Measurements from ENCODE around the gene TRAK1. TPM values are rescaled to one million over a fixed set of nuclear protein-coding genes. Genes with fewer than 3 reads are reported as not detected.
A peak's percentile ranks its signal among the peaks of the same experiment; 100 is the strongest.

Gene TRAK1
- total RNA-seq, 1 donor from 2014 or later: 49.2 TPM

- peaks cover 11% of the 10 kb centered on the region for H3K36me3 Mint-ChIP-seq
- no peak for DNase-seq (ENCODE audit: extremely low spot score, unreplicated experiment)
- H3K9me3 Mint-ChIP-seq: no peaks in the 10 kb centered on the region
- H3K4me1 Mint-ChIP-seq (ENCODE audit: unreplicated experiment): peaks cover 8% of the 10 kb centered on the region
- TF ChIP-seq, protein P1, sequence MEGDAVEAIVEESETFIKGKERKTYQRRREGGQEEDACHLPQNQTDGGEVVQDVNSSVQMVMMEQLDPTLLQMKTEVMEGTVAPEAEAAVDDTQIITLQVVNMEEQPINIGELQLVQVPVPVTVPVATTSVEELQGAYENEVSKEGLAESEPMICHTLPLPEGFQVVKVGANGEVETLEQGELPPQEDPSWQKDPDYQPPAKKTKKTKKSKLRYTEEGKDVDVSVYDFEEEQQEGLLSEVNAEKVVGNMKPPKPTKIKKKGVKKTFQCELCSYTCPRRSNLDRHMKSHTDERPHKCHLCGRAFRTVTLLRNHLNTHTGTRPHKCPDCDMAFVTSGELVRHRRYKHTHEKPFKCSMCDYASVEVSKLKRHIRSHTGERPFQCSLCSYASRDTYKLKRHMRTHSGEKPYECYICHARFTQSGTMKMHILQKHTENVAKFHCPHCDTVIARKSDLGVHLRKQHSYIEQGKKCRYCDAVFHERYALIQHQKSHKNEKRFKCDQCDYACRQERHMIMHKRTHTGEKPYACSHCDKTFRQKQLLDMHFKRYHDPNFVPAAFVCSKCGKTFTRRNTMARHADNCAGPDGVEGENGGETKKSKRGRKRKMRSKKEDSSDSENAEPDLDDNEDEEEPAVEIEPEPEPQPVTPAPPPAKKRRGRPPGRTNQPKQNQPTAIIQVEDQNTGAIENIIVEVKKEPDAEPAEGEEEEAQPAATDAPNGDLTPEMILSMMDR (conservative IDR thresholded peaks at IDR 0.05): no peak
- no peaks in the 10 kb centered on the region for H3K27me3 Mint-ChIP-seq
- peak overlapping the region; percentile 88 for H3K27ac Mint-ChIP-seq
- H3K4me3 Mint-ChIP-seq: no peak overlapping the region
Observed at GRCh38 chr3:42130329-42131070, 39.3 kb downstream of the TRAK1 start.

GRCh38 chr3:42133500-42134298 lies 42.5 kb downstream of the TRAK1 start:
- H3K27ac Mint-ChIP-seq: peak overlapping the region; percentile 45
- no peak overlapping the region for H3K4me3 Mint-ChIP-seq
- no peak for DNase-seq (ENCODE audit: extremely low spot score, unreplicated experiment)
- no peaks in the 10 kb centered on the region for H3K9me3 Mint-ChIP-seq
- peaks cover 11% of the 10 kb centered on the region for H3K36me3 Mint-ChIP-seq
- H3K4me1 Mint-ChIP-seq (ENCODE audit: unreplicated experiment): peaks cover 9% of the 10 kb centered on the region
- H3K27me3 Mint-ChIP-seq: no peaks in the 10 kb centered on the region
- TF ChIP-seq, protein P1 (conservative IDR thresholded peaks at IDR 0.05): no peak

DNA sequence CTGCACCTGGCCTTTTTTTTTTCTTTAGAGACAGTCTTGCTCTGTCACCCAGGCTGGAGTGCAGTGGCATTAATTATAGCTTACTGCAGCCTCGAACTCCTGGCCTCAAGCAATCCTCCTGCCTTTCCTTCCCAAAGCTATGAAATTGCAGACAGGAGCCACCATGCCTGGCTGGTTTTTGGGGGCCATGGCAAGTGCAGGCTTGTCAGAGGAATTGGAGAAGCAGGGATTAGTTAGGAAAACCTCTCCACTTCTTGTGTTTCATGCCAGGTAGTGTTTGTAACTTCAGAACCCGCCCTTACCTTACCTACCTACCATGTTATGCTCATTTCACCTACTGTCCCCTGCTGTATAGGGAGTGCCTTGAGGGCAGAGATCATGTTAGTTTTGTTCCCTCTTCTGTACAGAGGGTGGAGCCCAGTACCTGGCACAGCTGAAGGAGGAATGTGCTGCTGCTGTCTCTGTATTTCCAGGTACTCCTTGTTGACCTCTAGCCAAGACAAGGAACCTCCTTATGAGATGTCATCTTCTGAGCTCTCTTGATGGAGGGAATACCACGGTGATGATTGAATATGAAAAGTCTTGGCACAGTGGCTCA lies 43.8 kb downstream of the TRAK1 start:
- no peaks in the 10 kb centered on the region for H3K27me3 Mint-ChIP-seq
- H3K4me1 Mint-ChIP-seq (ENCODE audit: unreplicated experiment): peaks cover 4% of the 10 kb centered on the region
- TF ChIP-seq, protein P1 (conservative IDR thresholded peaks at IDR 0.05): no peak
- no peaks in the 10 kb centered on the region for H3K9me3 Mint-ChIP-seq
- H3K4me3 Mint-ChIP-seq: peak overlapping the region; percentile 29
- DNase-seq (ENCODE audit: extremely low spot score, unreplicated experiment): no peak
- peaks cover 11% of the 10 kb centered on the region for H3K36me3 Mint-ChIP-seq
- H3K27ac Mint-ChIP-seq: peak overlapping the region; percentile 71

- Mint-ChIP-seq H3K4me3 (no peak overlapping the region), H3K4me1 (ENCODE audit: unreplicated experiment) (peaks cover 4% of the 10 kb centered on the region), H3K27me3 (no peaks in the 10 kb centered on the region), H3K27ac (no peak overlapping the region), H3K36me3 (peaks cover 7% of the 10 kb centered on the region), H3K9me3 (no peaks in the 10 kb centered on the region)
- TF ChIP-seq, protein P1 (conservative IDR thresholded peaks at IDR 0.05): no peak
- no peak for DNase-seq (ENCODE audit: extremely low spot score, unreplicated experiment)
Observed at GRCh38 chr3:42139621-42140453, 48.7 kb downstream of the TRAK1 start.

GRCh38 chr3:42140665-42141203 lies 49.6 kb downstream of the TRAK1 start:
- Mint-ChIP-seq H3K27ac (no peak overlapping the region), H3K9me3 (no peaks in the 10 kb centered on the region), H3K4me3 (no peak overlapping the region), H3K27me3 (no peaks in the 10 kb centered on the region), H3K4me1 (ENCODE audit: unreplicated experiment) (peaks cover 2% of the 10 kb centered on the region), H3K36me3 (peaks cover 2% of the 10 kb centered on the region)
- DNase-seq (ENCODE audit: extremely low spot score, unreplicated experiment): no peak
- TF ChIP-seq, protein P1 (conservative IDR thresholded peaks at IDR 0.05): no peak

Measured in type B pancreatic cell (in vitro differentiated cells).